ENCODE measurements around the gene SLC26A8.
"Not testable (repeated sequence)": the region's sequence is repeated elsewhere in the genome, so short reads cannot be mapped to it uniquely, and the experiment has no call there.

- TF ChIP-seq CTCF, POLR2A, EP300 (IDR thresholded peaks at IDR 0.05): not testable (repeated sequence)
Observed at GRCh38 chr6:35941170-35941569, 83.3 kb downstream of the SLC26A8 start.

Measured in tibial nerve (tissue), 4 donors.